Adrenal gland (tissue), 12 donors: ENCODE data around the gene PIGB. TPM values are rescaled to one million over a fixed set of nuclear protein-coding genes. Genes with fewer than 3 reads are reported as not detected.
"Not testable (repeated sequence)": the region's sequence is repeated elsewhere in the genome, so short reads cannot be mapped to it uniquely, and the experiment has no call there.

Experiments
- DNase-seq, 7 donors: peaks; one replicate each; pipeline ENCODE4 v3.0.0-alpha.2; 2019 to 2020
- H3K27ac ChIP-seq, 5 donors: fragments of 200-600 bp; sonication (generic) in 4 of 5; 1 replicate in 3 of 5; 2 replicates in 2 of 5; pipeline versions ENCODE4 v1.5.1 to v1.8.0; 2016 to 2020; ENCODE audit warnings: mild to moderate bottlenecking in 1 of 5
- H3K27me3 ChIP-seq: fragments of 200-600 bp; 2 replicates; pipeline ENCODE4 v1.8.0; 2021
- H3K36me3 ChIP-seq, 2 donors: fragments of 200-600 bp; replicated peaks in 1 of 2; 1 replicate in 1 of 2; 2 replicates in 1 of 2; pipeline versions ENCODE4 v1.5.1 to v1.8.0; 2018 to 2022
- H3K4me1 ChIP-seq, 2 donors: fragments of 200-600 bp; replicated peaks in 1 of 2; 1 replicate in 1 of 2; 2 replicates in 1 of 2; pipeline versions ENCODE4 v1.5.1 to v1.8.0; 2018 to 2021
- H3K4me3 ChIP-seq, 4 donors: fragments of 200-600 bp; sonication (generic) in 3 of 4; one replicate each; pipeline ENCODE4 v1.5.1; 2016 to 2018
- H3K9me3 ChIP-seq, 3 donors: fragments of 200-600 bp; sonication (generic) in 1 of 3; replicated peaks in 1 of 3; 1 replicate in 2 of 3; 2 replicates in 1 of 3; pipeline versions ENCODE4 v1.5.1 to v1.8.0; 2016 to 2021
- POLR2A ChIP-seq, 2 donors: fragments of 450-650 bp; IDR thresholded peaks; one replicate each; pipeline ENCODE4 v1.6.1; 2017; ENCODE audit warnings: antibody characterized with exemption in 2 of 2, mild to moderate bottlenecking in 2 of 2, moderate library complexity in 1 of 2
- WGBS, 4 donors: extraction: QIAGEN DNeasy Blood & Tissue Kit in 2 of 4; methylation state at CpG; one replicate each; pipeline versions ENCODE4 v1.1.5 to v1.1.7; 2013 to 2017; 5-methylcytosine and 5-hydroxymethylcytosine counted together
- intact Hi-C, 2 donors: fragments of 100-400 bp; cut with DNase I; formaldehyde crosslinking; loops; one replicate each; pipeline versions ENCODE4 v1.14.1 to v1.15.0; 2022 to 2023
- polyA plus RNA-seq, 3 donors: library from polyadenylated mRNA; stranded (reverse); fragments of 200-250 nt in 2 of 3; fragments of 350-450 nt in 1 of 3; fragmentation: Illumina TruSeq in 1 of 3; extraction: RNeasy Lipid Tissue Mini Kit (QIAGEN cat#74804) in 1 of 3; gene quantifications; one replicate each; pipeline ENCODE4 v1.2.3, GENCODE V29; 2013 to 2014
- total RNA-seq, 9 donors: library from RNA; depleted of rRNA in 4 of 9; stranded (reverse); fragments of >200 nt in 4 of 9; fragments of 120-200 nt in 1 of 9; fragmentation: NEBNext Ultra II Directional in 1 of 9; extraction: Animal tissue kit (Norgen Biotek cat#: 25700) in 1 of 9; gene quantifications; one replicate each; pipeline versions ENCODE4 v1.1.0 to v1.2.4, GENCODE V29; 2013 to 2023
- TF ChIP-seq, protein P1 (sequence below), 6 experiments: fragments of 450-650 bp in 4 of 6; fragments of 200-600 bp in 2 of 6; sonication (generic) in 1 of 6; IDR thresholded peaks; 1 replicate in 5 of 6; 2 replicates in 1 of 6; pipeline versions ENCODE4 v1.5.1 to v1.8.0; 2016 to 2021; ENCODE audit warnings: antibody characterized with exemption in 6 of 6, mild to moderate bottlenecking in 2 of 6, moderate library complexity in 1 of 6
- donor health status: healthy with polysubstance abuse.
- donor health status: Bipolar disorder and iron deficiency.
- donor health status: DM: yes; HTN: yes; CAD: no.
- donor health status: DM: no; HTN: no; CAD: no.
- donor health status: DM: no; HTN: no; CAD: no.
- donor health status: DM: yes; HTN: yes; CAD: no.

PIGB gene
- total and polyA plus RNA-seq, 12 donors, result 9.5 to 33.8 (median 15.6) TPM

DNA sequence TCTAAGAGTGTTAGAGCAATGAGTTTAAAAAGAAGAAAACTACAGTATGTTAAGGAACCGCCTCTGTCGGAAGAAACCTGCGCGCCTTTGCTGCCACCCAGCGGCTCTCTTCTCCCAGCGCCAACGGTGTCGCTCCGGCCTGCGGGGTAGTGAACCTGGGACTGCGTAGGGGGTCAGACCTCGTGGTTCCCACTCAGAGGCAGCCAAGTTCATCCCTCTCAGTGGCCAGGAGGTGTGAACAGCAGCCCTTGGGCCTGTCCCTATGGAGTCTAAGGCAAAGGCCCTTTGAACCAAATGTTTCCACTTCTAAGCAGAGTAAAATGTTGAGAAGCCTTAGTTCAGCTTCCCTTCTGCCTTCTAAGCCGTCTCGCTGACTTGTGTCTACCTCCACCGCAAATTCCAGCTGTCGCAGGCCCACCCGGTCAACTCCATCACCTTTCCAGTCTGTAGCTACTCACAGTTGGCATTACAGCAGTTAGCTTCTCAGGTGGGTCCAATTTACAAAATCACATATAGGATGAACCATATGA, 28.4 kb upstream of the PIGB start:
- H3K4me1 ChIP-seq, result peaks cover 0 to 15% of the 10 kb centered on the region in 2 donors
- TF ChIP-seq POLR2A (IDR thresholded peaks at IDR 0.05), result no peak
- TF ChIP-seq, protein P1, sequence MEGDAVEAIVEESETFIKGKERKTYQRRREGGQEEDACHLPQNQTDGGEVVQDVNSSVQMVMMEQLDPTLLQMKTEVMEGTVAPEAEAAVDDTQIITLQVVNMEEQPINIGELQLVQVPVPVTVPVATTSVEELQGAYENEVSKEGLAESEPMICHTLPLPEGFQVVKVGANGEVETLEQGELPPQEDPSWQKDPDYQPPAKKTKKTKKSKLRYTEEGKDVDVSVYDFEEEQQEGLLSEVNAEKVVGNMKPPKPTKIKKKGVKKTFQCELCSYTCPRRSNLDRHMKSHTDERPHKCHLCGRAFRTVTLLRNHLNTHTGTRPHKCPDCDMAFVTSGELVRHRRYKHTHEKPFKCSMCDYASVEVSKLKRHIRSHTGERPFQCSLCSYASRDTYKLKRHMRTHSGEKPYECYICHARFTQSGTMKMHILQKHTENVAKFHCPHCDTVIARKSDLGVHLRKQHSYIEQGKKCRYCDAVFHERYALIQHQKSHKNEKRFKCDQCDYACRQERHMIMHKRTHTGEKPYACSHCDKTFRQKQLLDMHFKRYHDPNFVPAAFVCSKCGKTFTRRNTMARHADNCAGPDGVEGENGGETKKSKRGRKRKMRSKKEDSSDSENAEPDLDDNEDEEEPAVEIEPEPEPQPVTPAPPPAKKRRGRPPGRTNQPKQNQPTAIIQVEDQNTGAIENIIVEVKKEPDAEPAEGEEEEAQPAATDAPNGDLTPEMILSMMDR (IDR thresholded peaks at IDR 0.05), result peak; percentile 71 to 96 (median 90)
- no peaks in the 10 kb centered on the region for H3K27me3 ChIP-seq
- DNase-seq, result peak; percentile 83 to 92 (median 88)
- 16 to 22% (median 20%) methylated on average over 16 to 17 of the region's 17 CpGs for WGBS, 4 donors
- H3K27ac ChIP-seq, result peak overlapping the region; percentile 83 to 94 (median 87)
- peak overlapping the region in 2 of 4 donors; percentile 75 to 87 for H3K4me3 ChIP-seq
- intact Hi-C loops, result loop anchor here (2.0 to 10.0 kb wide), 3 partner anchors 68 to 144 kb away; no protein-coding TSS in a partner anchor
- H3K9me3 ChIP-seq, result no peaks in the 10 kb centered on the region
- no peaks in the 10 kb centered on the region for H3K36me3 ChIP-seq

DNA sequence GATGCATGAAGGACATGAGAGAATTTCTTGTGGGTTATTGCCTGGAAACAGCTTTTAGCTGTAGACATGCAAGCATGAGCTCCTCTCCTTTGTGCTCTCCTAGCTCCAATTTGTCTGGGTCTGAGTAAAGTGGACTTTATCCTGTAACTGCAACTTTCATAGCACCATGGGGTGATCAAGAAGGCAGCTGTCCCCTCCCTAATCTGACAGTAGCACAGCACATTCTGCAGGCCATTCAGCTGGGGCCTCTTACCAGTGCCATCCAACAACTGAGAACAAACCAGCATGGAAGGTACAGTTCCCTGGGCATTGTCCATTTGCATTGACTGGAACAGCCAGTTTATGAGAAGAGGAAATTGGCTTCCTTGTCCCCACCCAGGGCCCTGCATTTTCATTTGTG, 21.7 kb upstream of the PIGB start:
- DNase-seq, result no peak
- intact Hi-C loops, result loop anchor here in 1 of 2 donors (10.0 kb wide), 1 partner anchor 137 kb away; no protein-coding TSS in a partner anchor
- TF ChIP-seq POLR2A (IDR thresholded peaks at IDR 0.05), result no peak
- TF ChIP-seq, protein P1 (IDR thresholded peaks at IDR 0.05), result no peak

DNA sequence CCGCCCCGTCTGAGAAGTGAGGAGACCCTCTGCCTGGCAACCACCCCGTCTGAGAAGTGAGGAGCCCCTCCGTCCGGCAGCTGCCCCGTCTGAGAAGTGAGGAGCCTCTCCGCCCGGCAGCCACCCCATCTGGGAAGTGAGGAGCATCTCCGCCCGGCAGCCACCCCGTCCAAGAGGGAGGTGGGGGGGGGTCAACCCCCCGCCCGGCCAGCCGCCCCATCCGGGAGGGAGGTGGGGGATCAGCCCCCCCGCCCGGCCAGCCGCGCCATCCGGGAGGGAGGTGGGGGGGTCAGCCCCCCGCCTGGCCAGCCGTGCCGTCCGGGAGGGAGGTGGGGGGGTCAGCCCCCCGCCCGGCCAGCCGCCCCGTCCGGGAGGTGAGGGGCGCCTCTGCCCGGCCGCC, 16.2 kb upstream of the PIGB start:
- H3K4me3 ChIP-seq, intact Hi-C loops, H3K36me3 ChIP-seq, H3K4me1 ChIP-seq, DNase-seq, H3K27me3 ChIP-seq, H3K27ac ChIP-seq, H3K9me3 ChIP-seq: not testable (repeated sequence)
- 89 to 93% methylated on average over 8 to 18 of the region's 32 CpGs; no CpG with 5 or more reads in 2 of the 4 donors for WGBS, 4 donors

More for the DNA sequence above, 21.7 kb upstream of the PIGB start:
- Histone ChIP-seq H3K36me3 (no peaks in the 10 kb centered on the region), H3K4me3 (no peak overlapping the region), H3K27me3 (no peaks in the 10 kb centered on the region), H3K27ac (no peak overlapping the region), H3K4me1 (no peaks in the 10 kb centered on the region), H3K9me3 (no peaks in the 10 kb centered on the region)

DNA sequence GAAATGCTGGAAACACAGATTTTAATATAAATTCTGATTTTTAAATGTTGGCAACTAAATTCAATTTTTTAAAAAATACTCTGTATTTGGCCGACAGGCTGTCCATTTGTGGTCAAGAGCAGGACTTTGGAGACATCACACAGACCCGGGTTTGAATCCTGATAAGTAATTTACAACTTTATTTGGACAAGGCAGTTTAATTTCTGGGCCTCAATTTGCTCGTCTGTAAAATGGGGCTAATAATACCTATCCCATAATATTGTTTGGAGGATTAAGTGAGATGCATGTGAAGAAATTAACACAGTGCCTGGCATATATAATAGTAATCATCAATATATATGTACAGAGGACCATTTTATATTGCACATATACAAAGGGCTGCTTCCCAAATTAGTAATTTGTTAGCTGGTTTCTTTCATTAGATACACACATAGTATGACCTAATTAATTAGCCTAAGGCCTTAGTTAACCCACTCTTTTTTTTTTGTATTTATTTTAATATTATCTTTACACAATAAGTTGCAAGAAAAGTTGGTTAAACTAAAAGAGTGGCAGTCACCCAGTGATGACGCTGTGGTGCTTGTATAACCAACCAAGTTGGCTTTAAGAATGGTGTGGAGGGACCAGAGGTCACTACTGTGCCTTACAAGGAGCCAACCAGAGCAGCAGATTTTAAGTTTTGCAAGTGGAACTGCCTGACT, 665 bp downstream of the PIGB start:
- WGBS, 4 donors, result 50 to 69% (median 62%) methylated on average over 4 of the region's 4 CpGs
- H3K4me1 ChIP-seq, result peaks cover 4 to 32% of the 10 kb centered on the region in 2 donors
- no peaks in the 10 kb centered on the region for H3K27me3 ChIP-seq
- intact Hi-C loops, result no loop called here
- no peaks in the 10 kb centered on the region for H3K36me3 ChIP-seq
- no peak for TF ChIP-seq POLR2A (IDR thresholded peaks at IDR 0.05)
- TF ChIP-seq, protein P1 (IDR thresholded peaks at IDR 0.05), result no peak
- DNase-seq, result peak in 1 of 7 donors; percentile 16
- no peaks in the 10 kb centered on the region for H3K9me3 ChIP-seq
- peak overlapping the region in 2 of 5 donors; percentile 90 to 96 for H3K27ac ChIP-seq
- H3K4me3 ChIP-seq, result peak overlapping the region; percentile 44 to 95 (median 74)
